ENCODE results near the gene SLX9.

SLX9 gene

DNA sequence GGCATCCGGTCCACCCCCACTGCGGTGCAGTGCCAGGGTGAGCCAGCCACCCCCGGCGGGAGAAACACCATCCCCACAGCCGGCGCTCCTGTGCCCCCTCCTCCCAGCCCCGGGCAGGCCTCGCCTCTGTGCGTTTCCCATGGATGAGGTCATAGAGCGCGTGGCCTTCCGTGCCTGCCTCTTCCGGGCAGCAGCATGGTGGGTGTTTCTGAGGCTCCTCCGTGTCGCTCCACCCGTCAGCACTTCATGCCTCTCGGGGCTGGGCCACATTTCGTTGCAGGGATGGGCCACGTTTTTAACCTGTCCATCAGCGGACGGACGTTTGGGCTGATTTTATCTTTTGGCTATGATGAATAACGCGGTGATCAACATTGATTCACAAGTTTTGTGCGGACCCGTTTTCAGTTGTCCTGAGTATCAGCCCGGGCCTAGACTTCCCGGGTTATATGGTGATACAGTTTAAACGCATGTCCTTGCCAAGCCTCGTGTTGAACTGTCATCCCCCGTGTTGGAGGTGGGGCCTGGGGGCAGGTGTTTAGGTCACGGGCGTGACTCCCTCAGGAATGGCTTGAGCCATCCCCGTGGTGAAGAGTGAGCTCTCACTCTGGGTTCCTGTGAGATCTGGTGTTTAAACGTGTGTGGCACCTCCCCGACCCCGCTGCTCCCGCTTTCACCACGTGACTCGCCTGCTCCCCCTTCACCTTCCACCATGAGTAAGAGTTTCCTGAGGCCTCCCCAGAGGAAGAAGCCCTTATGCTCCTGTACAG is 64.8 kb downstream of the SLX9 start:
- no peak for DNase-seq

DNA sequence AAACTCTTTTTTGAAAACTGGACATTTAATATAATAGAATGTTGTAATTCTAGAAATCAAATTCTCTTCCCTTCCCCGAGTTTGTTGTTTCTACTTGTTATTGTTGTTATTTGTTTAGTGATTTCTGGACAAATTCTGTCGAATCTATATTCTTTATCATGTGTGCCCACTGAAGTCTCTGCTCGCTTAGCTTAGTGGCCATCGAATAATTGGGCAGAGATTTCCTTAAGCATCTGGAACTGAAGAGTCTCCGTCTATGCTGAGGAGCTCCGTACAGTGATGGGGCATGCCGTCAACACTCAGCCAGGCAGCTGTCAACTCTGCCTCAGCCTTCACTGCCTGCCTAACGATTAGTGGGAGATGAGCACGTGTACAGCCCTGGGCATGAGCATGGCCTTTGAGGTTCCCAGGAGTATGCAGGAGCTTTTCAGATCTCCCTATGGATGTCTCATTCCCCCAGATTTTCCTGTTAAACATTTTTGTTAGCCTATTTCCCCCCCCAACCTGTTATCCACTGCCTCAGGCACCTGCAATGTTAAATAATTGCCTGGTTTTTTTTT is 66.8 kb downstream of the SLX9 start:
- DNase-seq, result no peak

DNA sequence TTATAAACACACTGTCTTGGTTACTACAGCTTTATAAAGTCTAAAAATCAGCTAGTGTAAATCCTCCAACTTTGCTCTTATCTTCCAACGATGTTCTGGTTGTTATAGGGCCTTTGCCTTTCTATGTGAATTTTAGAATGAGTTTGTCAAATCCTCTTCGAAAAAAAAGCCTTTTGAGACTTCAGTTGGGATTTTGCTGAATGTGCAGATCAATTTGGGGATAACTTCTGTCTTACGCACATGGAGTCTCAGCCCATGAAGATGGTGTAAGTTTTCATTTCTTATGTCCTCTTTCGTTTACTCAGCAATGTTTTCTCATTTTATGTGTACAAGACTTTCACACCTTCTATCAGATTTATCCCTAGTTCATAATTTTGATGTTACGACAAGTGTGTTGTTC is 69.8 kb downstream of the SLX9 start:
- no peak for DNase-seq

DNA sequence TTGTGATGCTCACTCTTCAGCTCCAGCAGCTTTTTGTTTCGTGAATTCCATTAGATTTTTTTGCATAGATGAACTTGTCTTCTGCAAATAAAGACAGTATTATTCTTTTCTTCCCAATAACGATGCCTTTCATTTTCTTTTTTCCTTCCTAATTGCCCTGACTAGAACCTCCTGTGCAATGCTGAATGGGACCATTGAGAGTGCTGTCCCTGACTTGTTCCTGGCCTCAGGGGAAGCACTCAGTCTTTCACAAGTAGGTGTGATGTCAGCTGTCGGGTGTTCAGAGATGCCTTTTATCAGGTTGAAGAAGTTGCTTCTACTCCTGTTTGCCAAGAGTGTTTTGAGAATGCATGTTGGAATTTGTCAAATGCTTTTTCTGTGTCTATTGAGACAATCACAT is 70.3 kb downstream of the SLX9 start:
- DNase-seq, result no peak

DNA sequence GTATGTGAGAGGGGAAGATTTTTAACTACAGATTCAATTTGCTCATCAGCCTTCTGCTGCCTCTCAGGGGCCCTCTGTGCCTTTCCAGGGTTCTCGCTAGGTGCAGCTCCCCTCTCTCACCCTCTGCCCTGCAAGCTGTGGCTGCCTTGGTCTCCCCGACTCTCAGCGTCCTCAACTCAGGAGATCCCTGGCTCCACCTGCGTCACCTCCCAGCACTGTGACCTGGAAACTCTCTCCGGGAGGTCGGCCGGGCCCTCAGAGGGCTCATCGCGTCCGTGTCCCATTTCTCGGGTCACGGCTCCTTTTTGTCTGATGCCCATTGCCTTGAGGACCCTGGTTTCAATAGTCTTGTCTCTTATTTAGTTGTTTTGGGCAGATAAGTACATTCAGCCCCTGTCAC is 71.0 kb downstream of the SLX9 start:
- no peak for DNase-seq

DNA sequence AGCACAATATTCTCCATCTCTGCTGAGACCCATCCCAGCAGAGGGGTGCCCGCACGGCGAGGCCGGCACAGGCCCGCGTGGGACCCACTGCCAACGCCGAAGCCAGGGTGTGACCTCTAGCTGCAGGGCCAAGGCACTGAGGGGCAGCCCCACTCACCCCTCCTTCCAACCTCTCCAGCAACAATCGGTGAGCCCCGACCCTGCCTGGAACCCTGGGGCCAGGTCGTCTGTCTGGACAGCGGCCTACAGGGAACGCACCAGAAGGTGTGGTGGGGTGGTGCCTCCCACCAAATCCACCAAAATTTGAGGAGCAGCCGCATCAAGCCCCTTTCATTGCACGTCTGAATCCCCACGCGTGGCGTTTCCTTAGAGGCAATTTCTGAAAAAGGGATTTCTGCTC is 71.6 kb downstream of the SLX9 start:
- DNase-seq, result no peak

DNA sequence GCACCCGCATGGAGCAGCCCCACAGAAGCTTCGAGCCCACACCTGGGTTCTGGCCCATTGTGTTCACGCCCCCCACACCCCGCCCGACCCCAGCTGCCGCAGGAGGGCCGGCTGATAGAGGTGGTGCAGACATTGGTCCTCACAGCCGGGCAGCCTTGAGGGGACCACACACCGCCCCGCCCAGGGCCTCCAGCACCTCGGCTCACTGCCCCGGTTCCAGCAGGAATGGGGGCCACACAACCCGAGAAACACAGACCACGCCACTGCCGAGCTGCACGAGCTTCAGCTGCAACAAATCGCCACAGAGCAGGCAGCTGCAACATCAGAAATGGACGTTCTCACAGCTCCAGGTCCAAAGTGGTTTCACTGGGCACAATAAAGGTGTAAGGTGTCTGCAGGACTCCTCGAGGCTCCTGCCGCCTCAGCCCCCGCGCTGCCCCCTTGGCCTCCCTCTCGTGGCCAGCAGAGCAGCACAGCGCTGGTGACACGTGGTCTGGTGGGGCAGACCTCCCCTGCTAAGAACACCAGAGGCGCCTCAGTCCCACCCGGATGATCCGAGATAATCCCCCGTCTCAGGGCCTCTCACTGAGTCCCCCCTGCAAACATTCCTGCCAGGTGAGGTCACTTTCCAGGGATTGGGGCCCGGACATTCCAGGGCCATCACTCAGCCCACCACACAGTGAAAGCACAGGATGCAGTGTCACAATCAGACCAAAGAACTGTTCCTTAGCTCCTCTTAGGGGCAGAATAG is 72.3 kb downstream of the SLX9 start:
- no peak for DNase-seq

DNA sequence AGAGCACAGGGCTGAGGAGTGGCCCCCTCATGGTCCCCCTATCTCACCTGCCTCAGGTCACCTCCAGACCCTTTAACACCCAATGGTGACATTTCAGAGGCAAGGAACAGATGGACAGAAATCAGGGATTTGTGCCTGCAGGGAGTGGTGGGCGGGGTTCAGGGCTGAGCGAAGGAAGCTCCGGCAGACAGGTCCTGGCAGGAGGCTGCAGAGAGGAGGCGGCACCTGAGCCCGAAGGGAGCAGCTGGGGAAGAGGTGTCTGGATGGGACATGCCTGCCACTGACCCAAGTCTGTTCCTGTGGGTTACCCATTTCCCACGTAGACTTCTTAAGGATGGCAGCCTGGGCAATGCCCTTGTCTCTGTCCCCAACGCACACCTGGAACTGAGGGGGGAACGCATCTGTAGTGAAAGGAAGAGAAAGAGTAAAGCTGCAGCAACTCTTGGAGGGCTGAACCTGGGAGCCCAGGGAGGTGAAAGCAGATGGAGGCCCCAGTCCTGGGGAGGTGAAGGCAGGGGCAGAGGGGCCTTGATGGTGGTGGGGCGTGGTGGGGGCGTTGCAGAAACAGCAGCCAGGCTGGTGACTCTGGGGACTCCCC is 72.9 kb downstream of the SLX9 start:
- DNase-seq, result no peak

DNA sequence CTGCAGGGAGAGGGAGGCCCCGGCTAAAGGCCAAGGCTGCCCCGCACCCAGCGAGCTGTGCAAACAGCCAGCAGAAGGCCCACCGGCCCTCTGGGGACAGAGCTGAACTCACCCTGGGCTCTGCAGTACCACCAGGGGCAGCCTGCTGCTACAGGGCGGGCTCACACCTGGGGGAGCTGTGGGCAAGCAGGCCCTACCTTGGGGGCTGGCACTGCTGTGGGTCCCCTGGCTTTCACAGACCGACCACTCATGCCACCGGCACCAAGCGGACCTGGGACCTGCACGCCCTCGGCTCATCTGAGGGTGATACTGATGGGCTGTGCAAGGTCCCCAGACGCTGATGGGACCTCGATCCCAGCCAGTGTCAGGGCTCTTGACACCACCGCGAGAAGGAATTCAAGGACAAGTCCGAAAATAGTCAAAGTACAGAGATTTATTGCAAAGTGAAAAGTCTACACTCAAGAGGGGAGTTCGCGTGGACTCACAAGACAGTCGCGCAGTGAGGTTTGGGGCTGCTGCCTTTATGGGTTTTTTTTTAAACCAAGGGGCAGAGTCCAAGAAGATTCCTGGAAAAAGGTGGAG is 73.5 kb downstream of the SLX9 start:
- no peak for DNase-seq

DNA sequence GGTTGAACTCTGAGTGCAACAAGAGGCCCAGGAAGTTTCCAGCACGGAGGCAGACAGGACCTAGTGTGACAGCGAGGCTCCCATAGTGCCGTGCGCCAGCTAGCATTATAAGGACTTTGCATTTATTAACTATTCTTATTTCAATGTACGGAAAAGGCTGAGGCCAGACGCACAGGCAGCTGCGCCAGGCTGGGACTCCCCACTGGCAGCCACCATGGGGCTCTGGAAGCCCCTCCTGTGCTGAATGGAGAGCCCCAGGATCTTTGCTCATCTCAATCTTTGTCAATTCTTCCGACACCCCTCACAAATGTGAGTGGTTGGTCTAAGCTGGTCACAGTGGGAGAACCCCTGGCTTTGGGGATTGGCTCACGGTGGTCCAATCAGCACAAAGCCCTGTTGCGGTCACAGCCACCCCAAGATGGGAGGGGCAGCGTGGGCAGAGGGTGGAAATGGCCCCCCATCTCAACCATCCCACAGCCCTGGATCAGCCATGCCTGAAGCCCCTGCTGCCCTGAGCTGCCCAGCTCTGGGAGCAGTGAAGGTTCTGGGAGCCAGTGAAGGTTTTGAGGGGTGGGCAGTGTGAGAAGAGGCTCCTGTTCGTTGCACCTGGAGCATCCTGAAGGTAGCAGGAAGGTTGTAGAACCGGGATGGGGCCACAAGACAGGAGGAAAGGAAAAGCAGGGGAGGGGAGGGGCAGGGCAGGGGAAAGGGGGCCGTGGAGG is 75.1 kb downstream of the SLX9 start:
- DNase-seq, result no peak

DNA sequence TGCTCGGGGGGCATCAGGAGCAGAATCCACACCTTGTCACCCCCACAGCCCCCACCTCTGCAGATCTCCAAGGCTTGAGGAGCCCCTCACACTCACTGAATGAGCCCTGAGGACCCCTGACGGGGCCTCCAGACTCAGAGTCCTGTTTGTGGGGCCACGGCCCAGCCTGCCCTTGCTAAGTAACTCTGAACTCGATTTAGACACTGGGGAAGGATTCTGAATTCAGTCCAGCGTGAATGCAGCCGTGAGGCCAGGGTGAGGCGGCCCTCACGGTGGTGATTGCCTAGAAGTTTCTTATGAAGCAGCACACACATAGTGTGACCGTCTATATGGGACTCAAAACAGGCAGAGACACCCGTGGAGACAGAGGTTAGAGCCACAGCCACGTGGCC is 75.6 kb downstream of the SLX9 start:
- DNase-seq, result no peak

DNA sequence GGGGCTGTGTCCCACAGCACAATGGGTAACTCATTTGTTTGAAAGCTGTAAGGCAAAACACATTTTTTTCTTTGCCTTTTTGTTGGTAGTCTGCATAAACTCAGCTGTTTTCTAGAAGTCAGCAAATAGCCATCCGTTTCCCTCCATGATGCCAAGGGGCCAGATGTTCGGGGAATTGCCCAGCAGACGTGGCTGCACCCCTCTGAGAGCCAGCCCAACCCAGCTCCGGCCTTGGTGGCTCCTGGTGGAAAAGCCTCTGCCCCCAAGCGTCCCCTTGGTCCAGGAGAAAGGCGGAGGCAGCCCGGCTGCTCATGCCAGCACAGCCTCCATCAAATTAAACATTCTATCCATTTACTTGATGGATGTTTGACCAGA is 76.2 kb downstream of the SLX9 start:
- no peak for DNase-seq

DNA sequence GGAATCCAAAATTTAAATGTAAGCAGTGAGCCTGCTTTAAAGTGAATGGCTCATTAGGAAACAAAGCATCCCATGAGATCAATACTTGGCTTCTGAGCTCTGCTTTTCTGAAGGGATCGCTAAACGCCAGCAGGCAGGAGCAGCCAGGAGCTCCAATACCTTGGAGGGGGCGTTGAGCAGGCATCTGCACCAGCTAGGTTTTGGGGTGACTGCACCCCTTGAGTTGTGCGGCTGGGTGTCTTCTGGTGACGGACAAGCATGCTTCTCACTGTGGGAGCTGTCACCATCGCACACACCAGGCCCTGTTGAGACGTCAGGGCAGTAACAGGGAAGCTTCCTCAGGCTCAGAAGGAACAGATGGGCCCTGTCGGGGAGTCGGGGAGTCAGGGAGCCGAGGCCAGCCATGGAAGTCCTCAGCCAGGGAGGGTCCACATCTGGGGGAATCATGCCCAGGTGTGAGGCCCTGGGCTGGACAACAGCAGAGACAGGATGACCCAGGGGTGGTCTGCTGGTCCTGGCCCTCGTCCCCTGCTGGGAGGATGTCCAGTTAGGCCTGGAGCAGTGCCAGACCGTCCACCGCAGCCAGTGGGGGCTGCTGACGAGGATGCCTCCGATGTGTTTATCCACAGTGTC is 76.7 kb downstream of the SLX9 start:
- no peak for DNase-seq

DNA sequence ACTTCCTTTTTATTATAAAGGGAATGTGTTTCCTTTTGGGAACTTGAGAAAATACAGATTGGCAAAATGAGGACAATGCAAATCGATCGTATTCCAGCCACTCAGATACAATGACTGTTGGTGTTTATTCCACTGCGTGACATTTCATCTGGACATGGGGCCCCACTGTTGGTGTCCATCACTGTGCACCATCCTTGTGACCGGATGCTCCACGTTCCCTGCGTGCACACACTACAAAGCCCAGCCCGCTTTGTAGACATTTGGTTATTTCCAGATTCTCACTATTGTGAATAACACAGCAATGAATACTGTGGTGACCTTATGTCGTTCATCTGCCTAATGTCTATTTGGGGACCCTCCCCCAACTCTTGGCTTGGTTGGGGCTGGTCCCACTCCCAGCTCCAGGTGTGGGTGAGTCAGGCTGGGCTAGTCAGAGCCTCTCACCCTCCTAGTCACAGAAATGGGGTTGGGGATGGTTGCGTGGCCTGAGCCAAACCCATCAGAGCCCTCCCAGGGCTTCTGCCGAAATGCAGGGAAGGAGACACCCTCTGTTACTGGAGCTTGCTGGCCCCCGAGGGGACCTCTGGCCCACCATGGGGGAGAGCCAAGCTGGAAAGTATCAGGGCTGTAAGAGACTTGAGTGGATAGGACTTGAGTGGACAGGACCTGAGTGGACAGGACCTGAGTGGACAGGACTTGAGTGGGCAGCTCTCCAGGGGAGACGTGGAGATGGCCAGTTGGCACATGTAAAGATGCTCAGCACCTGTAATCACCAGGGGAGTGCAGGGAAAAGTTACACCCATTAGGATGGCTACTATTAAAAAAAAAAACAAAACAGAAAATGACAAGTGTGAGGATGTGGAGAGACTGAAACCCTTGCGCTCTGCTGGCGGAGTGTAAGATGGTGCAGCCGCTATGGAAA is 77.5 kb downstream of the SLX9 start:
- no peak for DNase-seq

DNA sequence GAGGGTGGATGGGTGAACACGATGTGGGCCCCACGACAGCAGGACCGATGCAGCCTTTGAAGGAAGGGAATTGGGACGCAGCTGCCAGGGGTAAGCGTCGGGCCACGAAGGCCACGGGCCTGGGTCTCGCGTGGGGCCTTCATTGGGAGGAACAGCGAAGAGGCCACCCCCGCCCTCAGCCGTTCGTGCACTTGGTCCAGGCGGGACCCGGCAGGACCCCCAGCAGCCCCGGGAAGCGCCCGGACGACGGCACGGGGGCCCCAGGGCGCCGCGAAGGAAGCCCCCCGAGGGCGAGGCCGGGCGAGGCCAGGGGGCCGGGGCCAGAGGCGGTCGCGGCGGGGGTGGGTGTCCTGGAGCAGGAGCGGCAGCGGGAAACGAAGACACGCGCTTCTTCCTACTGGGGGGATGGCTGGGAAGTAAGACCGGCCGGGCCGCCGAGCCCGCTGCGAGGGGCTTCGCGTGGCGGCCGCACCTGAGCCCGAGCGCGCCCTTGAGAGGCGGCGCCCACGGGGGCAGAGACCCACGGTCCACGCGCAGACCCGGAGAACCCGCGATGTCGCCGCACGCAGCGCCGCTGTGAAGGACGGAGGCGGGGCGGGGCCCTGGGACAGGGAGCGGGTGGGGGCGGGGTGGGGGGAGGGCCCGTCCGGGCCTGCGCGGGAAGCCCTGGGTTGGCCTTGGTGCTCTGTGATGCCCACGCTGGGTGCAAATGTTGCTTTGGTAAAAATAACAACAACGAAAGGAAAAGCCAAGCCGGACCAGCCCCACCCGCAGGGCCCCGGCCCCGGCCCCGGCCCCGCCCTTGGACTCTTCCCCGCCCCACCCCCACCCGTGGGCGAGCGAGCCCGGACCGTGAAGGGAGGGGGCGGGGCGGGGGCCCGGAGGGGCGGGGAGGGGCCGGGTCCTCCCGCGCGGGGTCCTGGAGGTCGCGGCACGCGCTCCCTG is 78.6 kb downstream of the SLX9 start:
- DNase-seq, result no peak

DNA sequence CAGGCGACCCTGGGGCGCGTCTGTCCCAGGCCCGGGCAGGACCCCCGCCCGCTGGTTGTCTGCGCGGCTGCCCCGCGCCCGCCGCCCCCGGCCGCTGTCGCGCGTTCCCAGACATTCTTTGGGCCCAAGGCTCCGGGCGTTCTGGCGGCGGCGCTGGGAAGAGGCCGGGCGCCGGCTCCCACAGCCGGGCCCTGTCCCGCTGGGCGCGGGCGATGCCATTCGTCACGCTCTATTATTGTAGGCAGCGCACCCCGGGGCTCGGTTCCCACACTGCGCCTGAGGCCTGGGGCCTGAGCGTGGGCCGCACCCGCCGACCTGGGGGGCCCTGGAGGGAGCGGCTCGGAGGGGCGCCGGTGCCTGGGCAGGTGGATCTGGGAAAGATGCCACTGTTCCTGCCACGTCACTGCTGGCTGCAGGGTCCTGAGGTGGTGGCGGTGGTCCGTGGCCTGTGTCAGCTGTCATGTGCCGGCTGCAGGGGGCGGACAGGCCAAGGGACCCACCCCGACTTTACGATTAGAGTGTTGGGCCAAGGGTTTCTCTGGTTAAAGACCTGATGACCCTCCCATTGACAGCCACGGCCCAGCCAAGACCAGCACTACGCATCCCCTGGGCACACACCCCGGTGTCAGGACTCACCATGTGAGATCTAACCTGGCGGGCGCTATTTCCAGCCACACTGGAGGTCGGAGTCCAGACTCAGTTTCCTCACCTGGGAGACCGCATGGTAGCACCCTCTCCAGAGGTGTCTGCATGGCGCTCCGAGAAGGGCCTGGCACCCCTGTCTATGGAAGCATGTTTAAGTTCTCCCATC is 79.5 kb downstream of the SLX9 start:
- DNase-seq, result no peak

DNA sequence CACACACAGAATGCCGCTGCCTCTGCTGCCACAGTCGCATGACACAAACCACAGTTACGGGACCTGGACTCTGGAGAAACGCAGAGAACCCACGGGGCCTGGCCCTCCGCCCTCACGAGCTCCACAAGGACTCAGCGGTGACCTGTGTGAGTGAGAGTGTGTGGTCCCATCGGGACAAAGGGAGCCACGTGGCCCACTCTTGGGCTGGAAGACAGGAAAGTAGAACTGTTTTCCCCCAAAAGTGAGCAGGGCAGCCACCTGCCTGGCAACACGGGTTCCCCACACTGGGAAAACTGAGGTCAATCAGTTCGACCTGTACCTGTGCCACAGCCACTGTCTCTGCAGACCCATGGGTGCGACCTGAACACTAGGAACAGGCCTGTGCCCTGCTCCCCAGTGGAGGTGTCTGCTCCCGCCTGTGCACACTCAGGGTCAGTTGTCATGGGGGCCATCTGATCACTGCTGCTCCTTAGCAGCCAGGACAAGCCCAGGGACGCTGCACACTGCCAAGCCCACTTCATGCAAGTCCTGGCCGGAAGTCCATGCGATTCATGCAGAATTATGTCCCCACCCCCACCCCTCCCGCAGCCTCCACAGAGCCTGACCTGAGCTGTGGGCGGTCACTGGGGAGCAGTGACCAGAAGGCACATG is 80.2 kb downstream of the SLX9 start:
- DNase-seq, result no peak

DNA sequence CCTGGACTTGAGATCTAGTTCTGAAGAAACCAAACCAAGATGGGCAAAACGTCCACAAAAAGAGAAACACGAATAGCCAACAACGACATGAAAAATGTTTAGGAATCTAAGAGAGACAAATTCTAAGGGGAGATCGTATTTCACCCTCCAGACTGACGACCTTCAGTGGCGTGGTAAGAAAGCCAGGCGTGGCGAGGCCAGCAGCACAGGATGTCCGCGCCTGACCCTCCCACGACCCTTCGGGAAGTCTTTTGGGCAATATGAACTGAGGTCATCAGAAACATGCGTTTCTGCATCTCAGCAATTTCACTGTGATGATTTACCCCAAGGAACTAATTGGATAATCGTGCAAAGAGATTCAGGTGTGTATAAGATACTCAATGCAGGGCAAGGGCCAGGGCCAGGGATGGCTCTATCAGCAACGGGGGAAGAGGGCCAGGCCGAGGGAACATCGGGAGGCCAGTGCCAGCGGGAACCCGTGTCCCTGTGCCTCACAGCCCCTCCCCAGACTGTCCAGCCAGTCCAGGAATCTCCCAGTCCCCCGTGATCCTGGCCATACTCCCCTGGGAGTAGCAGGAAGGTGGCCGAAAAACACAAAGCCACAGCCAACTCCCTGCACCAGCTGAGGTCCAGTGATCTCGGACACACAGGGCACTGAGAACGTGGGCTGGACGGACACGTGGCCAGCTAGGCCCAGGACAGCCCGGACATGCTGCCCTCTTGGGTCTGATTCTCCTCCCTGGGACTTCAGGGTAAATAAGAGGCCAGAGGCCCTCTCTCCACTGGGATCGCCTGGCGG is 81.0 kb downstream of the SLX9 start:
- DNase-seq, result no peak

All from Kasumi-1 (cell line).